ENCODE results near the gene FMN1.

- TF ChIP-seq CTCF (IDR thresholded peaks at IDR 0.05) (no peak), POLR2AphosphoS5 (IDR thresholded peaks at IDR 0.05) (no peak), POLR2A (IDR thresholded peaks at IDR 0.05) (no peak), EP300 (IDR thresholded peaks at IDR 0.05; ENCODE audit: low read depth) (no peak)
These were observed 446.6 kb downstream of the FMN1 start for GRCh38 chr15:32747921-32748342.

All from transverse colon (tissue), 4 donors.